HCT116 (cell line): ENCODE data around the gene NASP.

Source experiments
- CTCF ChIP-seq, 3 experiments: fragments of 200-600 bp in 1 of 3; sonication (generic) in 1 of 3; IDR thresholded peaks in 2 of 3; conservative IDR thresholded peaks in 1 of 3; 2 replicates each; pipeline ENCODE4 v1.5.1; 2012 to 2017; ENCODE audit warnings: low read depth in 2 of 3, low read length in 2 of 3, antibody characterized with exemption in 1 of 3, borderline replicate concordance in 1 of 3, control low read depth in 1 of 3, mild to moderate bottlenecking in 1 of 3, mixed read lengths in 1 of 3, mixed run types in 1 of 3, moderate library complexity in 1 of 3; ENCODE audit not compliant: insufficient read depth in 1 of 3
- EZH2 ChIP-seq: fragments of 200-600 bp; sonication (generic); IDR thresholded peaks from 2 replicates; pipeline ENCODE4 v1.6.1; 2017; ENCODE audit warnings: antibody characterized with exemption, mixed run types
- EZH2phosphoT487 ChIP-seq: fragments of 200-600 bp; IDR thresholded peaks from 2 replicates; pipeline ENCODE4 v1.6.1; 2018; ENCODE audit warnings: antibody characterized with exemption, borderline replicate concordance
- POLR2A ChIP-seq: IDR thresholded peaks from 2 replicates; pipeline ENCODE4 v1.7.0; 2011; ENCODE audit warnings: borderline replicate concordance; ENCODE audit not compliant: insufficient read depth, insufficient read length; ENCODE audit errors: extremely low read depth
- POLR2AphosphoS5 ChIP-seq: IDR thresholded peaks from 2 replicates; pipeline ENCODE4 v1.6.1; 2011; ENCODE audit warnings: mild to moderate bottlenecking, low read depth, low read length, moderate library complexity
- RAD21 ChIP-seq: IDR thresholded peaks from 2 replicates; pipeline ENCODE4 v1.6.1; 2012; ENCODE audit warnings: low read depth, mild to moderate bottlenecking
- REST ChIP-seq: IDR thresholded peaks from 2 replicates; pipeline ENCODE4 v1.6.1; 2012; ENCODE audit warnings: low read depth
- YY1 ChIP-seq: IDR thresholded peaks from 2 replicates; pipeline ENCODE4 v1.6.1; 2011; ENCODE audit warnings: low read length, low read depth, moderate library complexity, mild to moderate bottlenecking; ENCODE audit not compliant: insufficient replicate concordance; ENCODE audit errors: extremely low read depth
- ZNF274 ChIP-seq: fragments of 200-500 bp; sonication (Bioruptor generic); IDR thresholded peaks from 2 replicates; pipeline ENCODE4 v1.6.1; 2014; ENCODE audit warnings: mild to moderate bottlenecking, low read depth, low read length, inconsistent platforms

GRCh38 chr1:45585110-45585426 is 1.2 kb downstream of the NASP start:
- TF ChIP-seq CTCF (IDR thresholded peaks at IDR 0.05 in 2 of 3, conservative IDR thresholded peaks at IDR 0.05 in 1 of 3; ENCODE audit: borderline replicate concordance in 1 of 3, insufficient read depth in 1 of 3, low read depth in 2 of 3, low read length in 2 of 3) (no peak), POLR2AphosphoS5 (no peak), YY1 (no peak), REST (no peak), POLR2A (no peak), RAD21 (no peak), ZNF274 (no peak), EZH2phosphoT487 (no peak), EZH2 (no peak)
